Measurements from ENCODE around the gene PCDHB4. TPM values are rescaled to one million over a fixed set of nuclear protein-coding genes. Genes with fewer than 3 reads are reported as not detected.
"Not testable (repeated sequence)": the region's sequence is repeated elsewhere in the genome, so short reads cannot be mapped to it uniquely, and the experiment has no call there.

Gene PCDHB4
- total and polyA plus RNA-seq, 8 donors, result 1.9 to 4.3 (median 2.5) TPM

- intact Hi-C loops (cut with DNase I), result no loop called here
- peak; percentile 74 for ATAC-seq
- Histone ChIP-seq H3K27me3 (peaks cover 0 to 11% of the 10 kb centered on the region in 2 donors), H3K9me3 (peaks cover 0 to 82% of the 10 kb centered on the region in 2 donors), H3K27ac (no peak within 1 kb of the TSS), H3K4me3 (peak within 1 kb of the TSS; percentile 12 to 19), H3K4me1 (no peaks in the 10 kb centered on the region), H3K36me3 (no peaks in the 10 kb centered on the region)
- DNase-seq, result peak in 2 of 4 donors; percentile 39 to 48
- TF ChIP-seq CTCF (IDR thresholded peaks at IDR 0.05), result peak in 1 of 2 donors; percentile 22
Observed at GRCh38 chr5:141135030-141135717, 13.6 kb downstream of the PCDHB4 start, which contains the start of gene PCDHB5. TSS of gene PCDHB5 (plus strand) at chr5:141135206. CDS start at chr5:141135435, 229 bp downstream.

GRCh38 chr5:141135718-141136266, 14.2 kb downstream of the PCDHB4 start:
- no peak overlapping the region for H3K27ac ChIP-seq
- ATAC-seq (no peak), DNase-seq (no peak)
- peaks cover 0 to 82% of the 10 kb centered on the region in 2 donors for H3K9me3 ChIP-seq
- no peaks in the 10 kb centered on the region for H3K36me3 ChIP-seq
- H3K27me3 ChIP-seq, result peaks cover 0 to 11% of the 10 kb centered on the region in 2 donors
- H3K4me1 ChIP-seq, result no peaks in the 10 kb centered on the region
- H3K4me3 ChIP-seq, result peak overlapping the region; percentile 12 to 19
- TF ChIP-seq CTCF (IDR thresholded peaks at IDR 0.05), result no peak
- intact Hi-C loops (cut with DNase I), result no loop called here

GRCh38 chr5:141137346-141137745, 15.7 kb downstream of the PCDHB4 start:
- H3K27ac ChIP-seq; DNase-seq; intact Hi-C loops (cut with DNase I); ATAC-seq; H3K4me3 ChIP-seq; H3K36me3 ChIP-seq; H3K4me1 ChIP-seq: not testable (repeated sequence)
- peaks cover 0 to 15% of the 10 kb centered on the region in 2 donors for H3K27me3 ChIP-seq
- H3K9me3 ChIP-seq, result peaks cover 0 to 81% of the 10 kb centered on the region in 2 donors

GRCh38 chr5:141149812-141150211, 28.2 kb downstream of the PCDHB4 start, which contains the start of gene PCDHB6:
TSS of gene PCDHB6 (plus strand) at chr5:141150057. CDS start at chr5:141150258, 201 bp downstream.
- DNase-seq, result peak in 1 of 4 donors; percentile 10

More at GRCh38 chr5:141149812-141150211, 28.2 kb downstream of the PCDHB4 start, which contains the start of gene PCDHB6:
- Histone ChIP-seq H3K4me3 (no peak within 1 kb of the TSS), H3K4me1 (no peaks in the 10 kb centered on the region), H3K27me3 (peaks cover 0 to 19% of the 10 kb centered on the region in 2 donors), H3K36me3 (no peaks in the 10 kb centered on the region), H3K9me3 (peaks cover 0 to 64% of the 10 kb centered on the region in 2 donors), H3K27ac (no peak within 1 kb of the TSS)
- no peak for TF ChIP-seq CTCF (IDR thresholded peaks at IDR 0.05)
- intact Hi-C loops (cut with DNase I), result no loop called here
- ATAC-seq, result no peak

All from left lung (tissue), 10 donors.